ENCODE results near the gene TLE2.
A peak's percentile ranks its signal among the peaks of the same experiment; 100 is the strongest.
"Not testable (repeated sequence)": the region's sequence is repeated elsewhere in the genome, so short reads cannot be mapped to it uniquely, and the experiment has no call there.

Gene TLE2

GRCh38 chr19:2982983-2983350, 46.1 kb downstream of the TLE2 start:
- DNase-seq (ENCODE audit: low read depth) = peak; percentile 99

- no peak for DNase-seq (ENCODE audit: low read depth)
Measured at GRCh38 chr19:2982561-2982960, 46.5 kb downstream of the TLE2 start.

GRCh38 chr19:2981898-2982297, 47.2 kb downstream of the TLE2 start:
- no peak for DNase-seq (ENCODE audit: low read depth)

- no peak for DNase-seq (ENCODE audit: low read depth)
Measured at GRCh38 chr19:2978772-2979171, 50.3 kb downstream of the TLE2 start.

GRCh38 chr19:2978166-2978767, 50.8 kb downstream of the TLE2 start:
- no peak for DNase-seq (ENCODE audit: low read depth)

GRCh38 chr19:2977746-2978138, 51.3 kb downstream of the TLE2 start:
- DNase-seq (ENCODE audit: low read depth) = no peak

GRCh38 chr19:2977001-2977745, 51.9 kb downstream of the TLE2 start, which contains the start of gene TLE6:
TLE6 (plus strand) TSS chr19:2977564; CDS start chr19:2978234, 670 bp downstream.
- peak; percentile 95 for DNase-seq (ENCODE audit: low read depth)

GRCh38 chr19:2976609-2977000, 52.5 kb downstream of the TLE2 start:
- no peak for DNase-seq (ENCODE audit: low read depth)

GRCh38 chr19:2974342-2975041, 54.6 kb downstream of the TLE2 start:
- DNase-seq (ENCODE audit: low read depth) = no peak

- DNase-seq (ENCODE audit: low read depth) = peak; percentile 93
Measured at GRCh38 chr19:2973229-2973628, 55.9 kb downstream of the TLE2 start.

- DNase-seq (ENCODE audit: low read depth) = peak; percentile 96
Measured at GRCh38 chr19:2970201-2970835, 58.8 kb downstream of the TLE2 start.

GRCh38 chr19:2969104-2969504, 60.0 kb downstream of the TLE2 start:
- DNase-seq (ENCODE audit: low read depth) = no peak

GRCh38 chr19:2967972-2968371, 61.1 kb downstream of the TLE2 start:
- DNase-seq (ENCODE audit: low read depth) = no peak

- no peak for DNase-seq (ENCODE audit: low read depth)
Measured at GRCh38 chr19:2964874-2965273, 64.2 kb downstream of the TLE2 start.

GRCh38 chr19:2963631-2964030, 65.4 kb downstream of the TLE2 start:
- not testable (repeated sequence) for DNase-seq (ENCODE audit: low read depth)

- DNase-seq (ENCODE audit: low read depth) = no peak
Measured at GRCh38 chr19:2963122-2963521, 66.0 kb downstream of the TLE2 start.

GRCh38 chr19:2962018-2962670, 66.9 kb downstream of the TLE2 start:
- peak; percentile 84 for DNase-seq (ENCODE audit: low read depth)

GRCh38 chr19:2960120-2960519, 69.0 kb downstream of the TLE2 start:
- DNase-seq (ENCODE audit: low read depth) = no peak

- no peak for DNase-seq (ENCODE audit: low read depth)
Measured at GRCh38 chr19:2957160-2957559, 71.9 kb downstream of the TLE2 start.

GRCh38 chr19:2952953-2953481, 76.1 kb downstream of the TLE2 start:
- no peak for DNase-seq (ENCODE audit: low read depth)

GRCh38 chr19:2950286-2951124, 78.6 kb downstream of the TLE2 start:
- peak; percentile 99 for DNase-seq (ENCODE audit: low read depth)
